Esophagus squamous epithelium (tissue), 5 donors: ENCODE measurements around the gene ADCY5. TPM values are rescaled to one million over a fixed set of nuclear protein-coding genes. Genes with fewer than 3 reads are reported as not detected.

Experiments
- DNase-seq: peaks from one replicate; lab custom pipeline; 2025; lab: John Stamatoyannopoulos, UW
- H3K27ac ChIP-seq, 4 donors: fragments of 200-600 bp; sonication (generic); one replicate each; pipeline ENCODE4 v1.5.1; 2016 to 2019; ENCODE audit warnings: mild to moderate bottlenecking in 1 of 4
- H3K27me3 ChIP-seq, 4 donors: fragments of 200-600 bp; sonication (generic); 1 replicate in 3 of 4; 2 replicates in 1 of 4; pipeline versions ENCODE4 v1.5.1 to v1.6.0; 2017 to 2021; ENCODE audit warnings: antibody characterized with exemption in 1 of 4
- H3K36me3 ChIP-seq, 3 donors: fragments of 200-600 bp; sonication (generic); one replicate each; pipeline ENCODE4 v1.5.1; 2016 to 2019
- H3K4me1 ChIP-seq, 3 donors: fragments of 200-600 bp; sonication (generic); one replicate each; pipeline ENCODE4 v1.5.1; 2017 to 2019
- H3K4me3 ChIP-seq, 4 donors: fragments of 200-600 bp; sonication (generic); 1 replicate in 3 of 4; 2 replicates in 1 of 4; pipeline ENCODE4 v1.5.1; 2016 to 2019; ENCODE audit warnings: mild to moderate bottlenecking in 2 of 4, moderate library complexity in 1 of 4
- H3K9me3 ChIP-seq, 3 donors: fragments of 200-600 bp; sonication (generic); one replicate each; pipeline ENCODE4 v1.5.1; 2016 to 2019
- POLR2A ChIP-seq, 4 donors: fragments of 450-650 bp; IDR thresholded peaks; one replicate each; pipeline ENCODE4 v1.6.1; 2017; ENCODE audit warnings: antibody characterized with exemption in 4 of 4, mild to moderate bottlenecking in 4 of 4, moderate library complexity in 3 of 4
- WGBS, 2 donors: methylation state at CpG; one replicate each; pipeline ENCODE4 v1.1.5; 2018; 5-methylcytosine and 5-hydroxymethylcytosine counted together
- intact Hi-C: fragments of 100-400 bp; cut with DNase I; formaldehyde crosslinking; loops from one replicate; pipeline ENCODE4 v1.15.0; 2022
- total RNA-seq, 4 donors: library from RNA; depleted of rRNA; stranded (reverse); fragments of >200 nt; gene quantifications; one replicate each; pipeline ENCODE4 v1.1.0, GENCODE V29; 2016
- TF ChIP-seq, protein P1 (sequence below), 6 experiments: fragments of 450-650 bp in 4 of 6; fragments of 200-600 bp in 2 of 6; sonication (generic) in 2 of 6; IDR thresholded peaks; one replicate each; pipeline ENCODE4 v1.5.1; 2016 to 2019; ENCODE audit warnings: antibody characterized with exemption in 6 of 6, mild to moderate bottlenecking in 4 of 6, moderate library complexity in 4 of 6
- donor health status: DM: yes; HTN: yes; CAD: no.

Gene ADCY5
- total RNA-seq, 4 donors from 2014 or later = 0.72 to 17.4 (median 5.3) TPM

DNA sequence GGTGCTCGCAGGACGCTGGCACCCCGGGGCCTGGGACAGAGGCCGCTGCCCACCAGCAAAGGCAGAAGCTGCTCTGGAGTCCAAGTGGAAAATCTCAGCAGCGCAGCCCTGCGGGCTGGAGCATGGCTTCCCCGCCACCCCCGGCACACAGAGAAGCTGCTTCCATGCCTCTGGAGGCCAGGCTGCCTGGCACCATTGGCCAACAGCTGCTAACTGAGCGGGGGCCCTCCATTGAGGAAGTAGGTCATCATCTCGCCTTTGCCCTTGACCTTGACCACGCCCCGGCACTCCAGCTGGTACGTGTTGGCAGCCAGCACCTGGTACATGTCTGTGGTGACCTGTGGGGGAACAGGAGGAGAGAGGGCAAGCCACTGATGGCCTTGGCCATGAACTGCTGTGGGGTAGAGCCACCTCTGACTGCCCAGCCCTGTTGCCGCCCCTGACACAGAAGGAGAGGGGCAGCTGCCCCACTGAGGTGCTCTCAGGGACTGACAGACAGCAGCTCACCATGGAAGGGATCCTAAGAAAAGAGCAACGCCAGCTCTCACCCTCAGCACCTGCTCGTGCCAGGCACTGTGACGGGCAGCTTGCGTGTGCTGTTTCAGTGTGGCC, 164.4 kb downstream of the ADCY5 start:
- intact Hi-C loops = no loop called here
- H3K27ac ChIP-seq = no peak overlapping the region
- DNase-seq = no peak
- TF ChIP-seq POLR2A (IDR thresholded peaks at IDR 0.05) = no peak
- TF ChIP-seq, protein P1, sequence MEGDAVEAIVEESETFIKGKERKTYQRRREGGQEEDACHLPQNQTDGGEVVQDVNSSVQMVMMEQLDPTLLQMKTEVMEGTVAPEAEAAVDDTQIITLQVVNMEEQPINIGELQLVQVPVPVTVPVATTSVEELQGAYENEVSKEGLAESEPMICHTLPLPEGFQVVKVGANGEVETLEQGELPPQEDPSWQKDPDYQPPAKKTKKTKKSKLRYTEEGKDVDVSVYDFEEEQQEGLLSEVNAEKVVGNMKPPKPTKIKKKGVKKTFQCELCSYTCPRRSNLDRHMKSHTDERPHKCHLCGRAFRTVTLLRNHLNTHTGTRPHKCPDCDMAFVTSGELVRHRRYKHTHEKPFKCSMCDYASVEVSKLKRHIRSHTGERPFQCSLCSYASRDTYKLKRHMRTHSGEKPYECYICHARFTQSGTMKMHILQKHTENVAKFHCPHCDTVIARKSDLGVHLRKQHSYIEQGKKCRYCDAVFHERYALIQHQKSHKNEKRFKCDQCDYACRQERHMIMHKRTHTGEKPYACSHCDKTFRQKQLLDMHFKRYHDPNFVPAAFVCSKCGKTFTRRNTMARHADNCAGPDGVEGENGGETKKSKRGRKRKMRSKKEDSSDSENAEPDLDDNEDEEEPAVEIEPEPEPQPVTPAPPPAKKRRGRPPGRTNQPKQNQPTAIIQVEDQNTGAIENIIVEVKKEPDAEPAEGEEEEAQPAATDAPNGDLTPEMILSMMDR (IDR thresholded peaks at IDR 0.05) = no peak
- H3K4me1 ChIP-seq = no peaks in the 10 kb centered on the region
- no peak overlapping the region for H3K4me3 ChIP-seq
- no peaks in the 10 kb centered on the region for H3K27me3 ChIP-seq
- no peaks in the 10 kb centered on the region for H3K9me3 ChIP-seq
- WGBS, 2 donors = no CpG with 5 or more reads among the region's 18 CpGs
- H3K36me3 ChIP-seq = peaks cover 0 to 5% (median 0%) of the 10 kb centered on the region in 3 donors

DNA sequence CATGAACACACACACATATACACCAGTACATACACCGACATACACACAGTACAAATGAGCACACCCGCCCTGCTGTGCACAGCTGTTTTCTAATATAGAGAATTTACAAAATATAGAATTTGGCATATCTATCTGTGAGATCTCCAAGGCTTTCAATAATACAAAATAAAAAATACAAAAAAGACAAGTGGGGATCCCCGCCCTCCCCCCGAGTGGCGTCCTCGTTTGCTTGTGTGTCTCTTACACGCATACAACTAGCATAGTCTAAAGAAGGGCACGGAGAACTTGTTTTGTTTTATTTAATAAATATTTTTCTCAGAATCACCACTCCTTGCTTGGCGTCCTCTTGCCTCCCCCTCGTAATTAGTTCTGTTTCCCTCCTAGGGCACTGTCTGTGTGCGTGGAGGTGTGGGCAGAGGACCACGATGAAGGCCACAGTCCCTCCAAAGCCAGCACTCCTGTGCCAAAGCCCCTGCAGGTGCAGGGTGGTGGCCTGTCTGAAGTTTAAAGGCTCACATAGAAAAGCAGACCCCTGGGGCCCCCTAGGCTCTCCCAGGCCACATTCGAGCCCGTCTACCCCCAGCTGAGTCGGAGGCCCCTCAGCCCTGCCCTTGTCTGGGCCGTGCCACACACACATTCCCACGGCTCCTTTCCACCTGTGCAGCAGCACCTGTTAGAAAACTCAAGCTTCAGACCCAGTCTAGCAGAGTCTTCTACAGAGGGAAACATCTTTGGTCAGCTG, 165.1 kb downstream of the ADCY5 start:
- Histone ChIP-seq H3K27me3 (no peaks in the 10 kb centered on the region), H3K9me3 (no peaks in the 10 kb centered on the region), H3K36me3 (peaks cover 0 to 5% (median 0%) of the 10 kb centered on the region in 3 donors), H3K4me3 (no peak overlapping the region), H3K27ac (no peak overlapping the region), H3K4me1 (no peaks in the 10 kb centered on the region)
- DNase-seq = no peak
- no peak for TF ChIP-seq POLR2A (IDR thresholded peaks at IDR 0.05)
- TF ChIP-seq, protein P1 (IDR thresholded peaks at IDR 0.05) = no peak
- intact Hi-C loops = no loop called here
- 75 to 87% methylated on average over 13 to 17 of the region's 17 CpGs for WGBS, 2 donors

DNA sequence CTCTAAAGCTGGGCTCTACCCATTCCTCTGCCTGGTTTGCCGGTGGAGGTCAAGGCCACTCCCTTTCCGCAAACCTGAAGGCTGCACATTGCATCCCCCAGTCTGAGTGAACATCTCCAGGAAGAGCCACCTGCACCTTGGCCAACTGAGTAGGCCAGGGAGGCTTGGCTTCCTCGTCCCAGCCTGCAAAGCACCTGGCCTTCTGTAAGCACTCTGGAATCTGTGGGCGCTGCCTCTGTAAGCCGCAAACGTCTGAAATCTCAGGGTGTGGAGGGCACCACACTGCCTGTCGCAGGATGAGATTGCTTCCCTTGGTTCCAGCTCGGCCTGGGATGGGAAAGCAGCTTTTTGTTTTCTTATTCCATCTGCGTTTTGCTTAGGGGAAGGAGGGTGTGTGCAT, 165.8 kb downstream of the ADCY5 start:
- no peak for DNase-seq
- no peaks in the 10 kb centered on the region for H3K9me3 ChIP-seq
- no peak for TF ChIP-seq POLR2A (IDR thresholded peaks at IDR 0.05)
- TF ChIP-seq, protein P1 (IDR thresholded peaks at IDR 0.05) = no peak
- WGBS, 2 donors = 72 to 79% methylated on average over 4 to 7 of the region's 9 CpGs
- H3K27ac ChIP-seq = no peak overlapping the region
- peaks cover 0 to 5% (median 0%) of the 10 kb centered on the region in 3 donors for H3K36me3 ChIP-seq
- no peaks in the 10 kb centered on the region for H3K4me1 ChIP-seq
- no peaks in the 10 kb centered on the region for H3K27me3 ChIP-seq
- H3K4me3 ChIP-seq = no peak overlapping the region
- intact Hi-C loops = no loop called here

DNA sequence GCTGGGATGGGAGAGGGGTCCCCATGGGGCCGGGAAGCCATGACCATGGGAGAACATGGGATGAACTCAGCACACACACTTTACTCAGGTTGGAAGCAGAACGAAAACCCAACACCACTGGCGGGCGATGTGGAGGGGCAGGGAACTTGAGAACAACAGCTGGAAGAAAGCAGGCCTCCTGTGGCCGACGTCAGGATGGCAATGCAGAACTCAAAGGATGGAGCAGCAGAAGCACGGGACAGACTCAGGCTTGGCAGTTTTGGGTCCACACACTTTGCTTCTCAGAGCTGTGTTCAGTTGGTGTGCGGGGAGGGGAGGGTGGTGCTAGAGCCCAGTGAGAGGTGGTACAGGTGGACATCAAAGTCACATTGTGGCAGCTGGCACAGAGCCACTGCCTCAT, 166.4 kb downstream of the ADCY5 start:
- intact Hi-C loops = no loop called here
- no peak for TF ChIP-seq POLR2A (IDR thresholded peaks at IDR 0.05)
- TF ChIP-seq, protein P1 (IDR thresholded peaks at IDR 0.05) = no peak
- Histone ChIP-seq H3K4me1 (no peaks in the 10 kb centered on the region), H3K9me3 (no peaks in the 10 kb centered on the region), H3K27me3 (no peaks in the 10 kb centered on the region), H3K27ac (no peak overlapping the region), H3K4me3 (no peak overlapping the region), H3K36me3 (peaks cover 0 to 5% (median 0%) of the 10 kb centered on the region in 3 donors)
- WGBS, 2 donors = 69 to 84% methylated on average over 8 of the region's 8 CpGs
- DNase-seq = no peak

DNA sequence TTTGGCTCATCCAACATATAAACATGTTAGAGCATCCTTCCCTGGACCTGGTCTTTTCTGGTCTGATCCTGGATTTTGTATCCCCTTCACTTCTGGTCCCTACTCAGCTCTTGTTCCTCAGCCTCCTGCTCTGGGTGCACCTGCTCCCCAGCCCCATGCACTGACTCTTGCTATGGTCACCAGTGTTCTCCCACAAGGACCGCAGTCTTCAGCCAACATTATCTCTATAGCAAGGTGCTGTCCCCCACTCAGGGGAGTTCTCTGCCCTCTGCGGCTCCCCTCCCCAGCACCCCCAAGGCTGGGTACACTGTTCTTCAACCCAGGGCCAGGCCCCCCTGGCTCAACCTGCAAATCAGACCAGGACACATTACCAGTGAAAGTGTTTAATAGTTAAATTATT, 167.0 kb downstream of the ADCY5 start:
- DNase-seq = no peak
- WGBS, 2 donors = 95 to 100% methylated on average over 2 of the region's 2 CpGs
- no peaks in the 10 kb centered on the region for H3K9me3 ChIP-seq
- H3K27ac ChIP-seq = no peak overlapping the region
- intact Hi-C loops = no loop called here
- H3K36me3 ChIP-seq = peaks cover 0 to 5% (median 0%) of the 10 kb centered on the region in 3 donors
- H3K27me3 ChIP-seq = no peaks in the 10 kb centered on the region
- no peaks in the 10 kb centered on the region for H3K4me1 ChIP-seq
- TF ChIP-seq POLR2A (IDR thresholded peaks at IDR 0.05) = no peak
- TF ChIP-seq, protein P1 (IDR thresholded peaks at IDR 0.05) = no peak
- H3K4me3 ChIP-seq = no peak overlapping the region
